DMS153 treated with DMSO at 0.1 percent for 48 hours (cell line): ENCODE results near the gene MINDY2.
"Not testable (repeated sequence)": the region's sequence is repeated elsewhere in the genome, so short reads cannot be mapped to it uniquely, and the experiment has no call there.

Experiments
- DNase-seq: peaks from one replicate; lab custom pipeline; 2025; ENCODE audit not compliant: unreplicated experiment; lab: John Stamatoyannopoulos, UW

The MINDY2 gene

GRCh38 chr15:58749532-58750337 is 21.4 kb upstream of the MINDY2 start, which contains the start of gene ADAM10:
Gene ADAM10 (minus strand): TSS chr15:58749707. CDS start chr15:58749534, 173 bp downstream.
- DNase-seq: peak; percentile 82

- DNase-seq: no peak
These were observed 18.4 kb upstream of the MINDY2 start for GRCh38 chr15:58752716-58753115.

- no peak for DNase-seq
These were observed 15.8 kb upstream of the MINDY2 start for GRCh38 chr15:58755350-58755749.

GRCh38 chr15:58755956-58756355 is 15.1 kb upstream of the MINDY2 start:
- no peak for DNase-seq

GRCh38 chr15:58758141-58758540 is 13.0 kb upstream of the MINDY2 start:
- no peak for DNase-seq

- no peak for DNase-seq
These were observed 10.6 kb upstream of the MINDY2 start for GRCh38 chr15:58760385-58761009.

GRCh38 chr15:58761010-58761388 is 10.1 kb upstream of the MINDY2 start:
- no peak for DNase-seq

GRCh38 chr15:58762285-58762684 is 8.8 kb upstream of the MINDY2 start:
- DNase-seq: no peak

- no peak for DNase-seq
These were observed 8.4 kb upstream of the MINDY2 start for GRCh38 chr15:58762731-58763130.

- DNase-seq: no peak
These were observed 6.6 kb upstream of the MINDY2 start for GRCh38 chr15:58764468-58764867.

GRCh38 chr15:58766290-58766689 is 4.8 kb upstream of the MINDY2 start:
- DNase-seq: no peak

- DNase-seq: not testable (repeated sequence)
These were observed 2.5 kb upstream of the MINDY2 start for GRCh38 chr15:58768601-58769004.

- no peak for DNase-seq
These were observed 614 bp upstream of the MINDY2 start for GRCh38 chr15:58770519-58770856.

GRCh38 chr15:58771621-58772250 is 634 bp downstream of the MINDY2 start:
- no peak for DNase-seq

- no peak for DNase-seq
These were observed 1.9 kb downstream of the MINDY2 start for GRCh38 chr15:58773024-58773423.

- no peak for DNase-seq
These were observed 4.3 kb downstream of the MINDY2 start for GRCh38 chr15:58775402-58775801.

- DNase-seq: no peak
These were observed 6.0 kb downstream of the MINDY2 start for GRCh38 chr15:58777107-58777506.

- no peak for DNase-seq
These were observed 8.5 kb downstream of the MINDY2 start for GRCh38 chr15:58779554-58779953.

GRCh38 chr15:58785355-58785754 is 14.3 kb downstream of the MINDY2 start:
- no peak for DNase-seq

GRCh38 chr15:58788056-58788710 is 17.1 kb downstream of the MINDY2 start:
- no peak for DNase-seq

- DNase-seq: no peak
These were observed 22.8 kb downstream of the MINDY2 start for GRCh38 chr15:58793862-58794261.

GRCh38 chr15:58795825-58796224 is 24.7 kb downstream of the MINDY2 start:
- no peak for DNase-seq
